ENCODE results near the gene MAB21L3.

DNA sequence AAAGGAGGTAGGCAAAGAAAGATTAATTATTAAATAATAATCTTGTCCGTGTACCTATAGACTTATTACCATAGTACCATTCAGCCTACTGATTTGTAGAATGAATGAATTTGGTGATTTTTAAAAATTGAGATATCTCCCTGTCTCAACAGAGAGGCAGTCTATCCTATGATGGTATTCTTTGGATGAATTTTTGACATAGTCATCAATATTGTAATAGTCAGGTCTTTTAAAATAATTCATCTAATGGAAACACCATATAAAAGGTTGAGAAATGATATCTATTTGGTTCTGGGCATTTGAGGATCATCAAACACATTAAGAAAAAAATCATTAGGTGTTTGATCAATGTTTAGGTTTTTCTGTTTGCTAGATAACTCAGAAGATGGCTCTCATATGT, 35.6 kb upstream of the MAB21L3 start:
- no peak for TF ChIP-seq EZH2 (optimal IDR thresholded peaks at IDR 0.05; ENCODE audit: low read depth, low read length)
- no peak for TF ChIP-seq CTCF (IDR thresholded peaks at IDR 0.05; ENCODE audit: low read length)

All from MM.1S (cell line).